Activated T-helper 17 cell treated with anti-CD3 and anti-CD28 coated beads, Interleukin-2, amount 50 U/mL, for 72 hours (primary cell): Measurements from ENCODE around the gene PFDN4. TPM values are rescaled to one million over a fixed set of nuclear protein-coding genes. Genes with fewer than 3 reads are reported as not detected.

Experiments
- ATAC-seq: fragments of 150-1000 bp; cut with Tn5 transposase; replicated peaks from 2 replicates; pipeline ENCODE4 v1.10.0; 2021; ENCODE audit warnings: mild to moderate bottlenecking, moderate library complexity
- H3K27ac Mint-ChIP-seq: one replicate; pipeline ENCODE4 v1.8.0; 2022; ENCODE audit warnings: mixed read lengths
- H3K27me3 Mint-ChIP-seq: one replicate; pipeline ENCODE4 v1.8.0; 2022; ENCODE audit warnings: mixed read lengths
- H3K36me3 Mint-ChIP-seq: one replicate; pipeline ENCODE4 v1.8.0; 2022; ENCODE audit warnings: low read depth, mild to moderate bottlenecking, mixed read lengths
- H3K4me1 Mint-ChIP-seq: one replicate; pipeline ENCODE4 v1.8.0; 2022; ENCODE audit warnings: mixed read lengths
- H3K4me3 Mint-ChIP-seq: one replicate; pipeline ENCODE4 v1.8.0; 2022; ENCODE audit warnings: mild to moderate bottlenecking, mixed read lengths
- H3K9me3 Mint-ChIP-seq: one replicate; pipeline ENCODE4 v1.8.0; 2022; ENCODE audit warnings: mixed read lengths
- total RNA-seq, 2 donors: library from RNA; stranded (reverse); gene quantifications; one replicate each; pipeline ENCODE4 v1.2.3, GENCODE V29; 2022

PFDN4 gene, protein sequence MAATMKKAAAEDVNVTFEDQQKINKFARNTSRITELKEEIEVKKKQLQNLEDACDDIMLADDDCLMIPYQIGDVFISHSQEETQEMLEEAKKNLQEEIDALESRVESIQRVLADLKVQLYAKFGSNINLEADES
- total RNA-seq, result 10 to 100 TPM; 32.5 to 35.8 TPM

DNA sequence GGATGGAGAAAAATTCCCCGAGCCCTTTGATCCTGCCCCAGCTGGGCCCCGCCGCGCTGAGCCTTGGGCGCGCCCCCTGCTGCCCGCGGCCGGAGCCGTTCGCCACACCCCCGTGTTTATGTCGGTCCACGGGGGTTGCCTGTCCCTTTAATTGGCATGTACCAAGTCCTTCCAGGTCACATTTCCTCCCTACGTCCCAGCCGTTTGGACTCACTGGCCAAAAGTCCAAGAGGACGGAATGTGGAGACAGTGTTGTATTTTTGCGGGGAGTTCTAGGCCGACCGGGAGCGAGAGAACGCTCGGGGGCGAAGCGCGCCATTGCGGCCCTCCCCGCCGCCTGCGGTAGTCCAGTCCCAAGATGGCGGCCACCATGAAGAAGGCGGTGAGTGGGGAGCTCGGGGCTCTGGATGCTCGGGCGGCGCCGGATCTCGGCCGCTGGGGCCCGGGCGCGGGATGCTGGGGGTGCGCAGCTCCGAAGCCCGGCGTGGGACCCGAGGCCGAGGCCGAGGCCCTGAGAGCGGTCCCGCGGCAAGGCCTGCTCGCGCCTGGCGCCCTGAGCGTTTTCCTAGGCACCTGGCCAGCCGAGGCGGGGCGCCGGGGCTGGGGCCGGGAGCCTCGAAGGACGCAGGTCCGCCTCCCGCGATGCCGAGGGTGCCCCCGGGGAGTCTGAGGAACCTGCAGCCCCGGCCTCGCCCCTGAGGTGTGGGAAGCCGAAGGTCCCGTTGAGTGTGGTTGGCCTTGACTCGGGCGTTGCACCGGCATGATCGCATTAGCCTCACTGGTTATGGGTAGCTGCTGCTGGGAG is at the start of gene PFDN4:
PFDN4 (plus strand) TSS at position 345 of the 805 bp plus-strand sequence; CDS start at position 359, 14 bp downstream.
- Mint-ChIP-seq H3K27ac (peak within 1 kb of the TSS; percentile 100), H3K4me3 (peak within 1 kb of the TSS; percentile 85), H3K9me3 (no peaks in the 10 kb centered on the region), H3K27me3 (no peaks in the 10 kb centered on the region), H3K36me3 (peaks cover 16% of the 10 kb centered on the region), H3K4me1 (peaks cover 27% of the 10 kb centered on the region)
- peak; percentile 92 for ATAC-seq

DNA sequence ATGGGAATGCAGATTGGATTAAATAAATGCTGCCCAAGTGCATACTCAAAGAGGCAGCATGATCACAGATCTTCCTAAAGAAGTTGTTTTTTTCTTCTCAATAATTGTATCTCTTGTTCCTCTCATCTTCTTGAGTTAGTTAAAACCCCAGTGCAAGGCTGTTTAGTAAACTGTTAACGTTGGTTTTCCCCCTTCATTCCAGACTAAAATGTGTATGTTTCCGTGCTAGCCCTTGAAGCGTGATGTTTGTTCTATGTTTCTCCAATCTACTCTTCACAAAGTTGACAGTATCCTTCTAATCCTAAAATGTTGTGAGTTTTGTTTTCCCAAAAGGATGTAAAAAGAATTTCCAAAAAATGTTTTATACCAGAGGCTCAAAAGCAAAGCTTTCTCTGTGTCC is 49.7 kb upstream of the PFDN4 start:
- Mint-ChIP-seq H3K9me3 (no peaks in the 10 kb centered on the region), H3K4me3 (no peak overlapping the region), H3K27ac (no peak overlapping the region), H3K27me3 (peaks cover 14% of the 10 kb centered on the region), H3K36me3 (no peaks in the 10 kb centered on the region), H3K4me1 (no peaks in the 10 kb centered on the region)
- no peak for ATAC-seq

DNA sequence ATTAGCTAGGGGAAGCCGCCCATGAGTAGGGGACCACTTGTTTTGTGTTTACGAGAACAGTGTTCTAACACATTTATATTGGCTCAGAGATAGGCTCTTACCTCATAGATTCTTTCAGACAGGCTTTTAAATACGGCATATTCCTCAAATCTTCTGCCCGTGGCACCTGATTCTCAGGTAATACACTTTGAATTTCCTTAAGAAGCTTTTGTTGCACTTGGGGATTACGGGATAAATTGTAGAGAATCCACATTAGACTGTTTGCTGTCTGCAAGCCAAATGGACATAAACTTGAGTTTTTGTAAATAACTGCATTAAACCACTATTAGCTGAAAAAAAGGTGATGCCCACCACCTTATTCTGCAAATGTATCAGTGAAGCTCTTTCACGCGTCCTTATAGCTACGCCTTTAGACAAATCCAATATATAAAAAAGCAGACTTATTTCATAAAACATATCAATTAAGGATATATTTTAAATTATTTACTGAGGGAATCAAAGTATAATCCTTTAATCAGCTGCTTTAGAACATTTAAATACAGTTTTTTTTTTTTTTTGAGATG is 49.0 kb upstream of the PFDN4 start:
- no peaks in the 10 kb centered on the region for H3K9me3 Mint-ChIP-seq
- H3K27ac Mint-ChIP-seq, result no peak overlapping the region
- H3K4me1 Mint-ChIP-seq, result no peaks in the 10 kb centered on the region
- ATAC-seq, result no peak
- no peak overlapping the region for H3K4me3 Mint-ChIP-seq
- no peaks in the 10 kb centered on the region for H3K36me3 Mint-ChIP-seq
- peaks cover 14% of the 10 kb centered on the region for H3K27me3 Mint-ChIP-seq

DNA sequence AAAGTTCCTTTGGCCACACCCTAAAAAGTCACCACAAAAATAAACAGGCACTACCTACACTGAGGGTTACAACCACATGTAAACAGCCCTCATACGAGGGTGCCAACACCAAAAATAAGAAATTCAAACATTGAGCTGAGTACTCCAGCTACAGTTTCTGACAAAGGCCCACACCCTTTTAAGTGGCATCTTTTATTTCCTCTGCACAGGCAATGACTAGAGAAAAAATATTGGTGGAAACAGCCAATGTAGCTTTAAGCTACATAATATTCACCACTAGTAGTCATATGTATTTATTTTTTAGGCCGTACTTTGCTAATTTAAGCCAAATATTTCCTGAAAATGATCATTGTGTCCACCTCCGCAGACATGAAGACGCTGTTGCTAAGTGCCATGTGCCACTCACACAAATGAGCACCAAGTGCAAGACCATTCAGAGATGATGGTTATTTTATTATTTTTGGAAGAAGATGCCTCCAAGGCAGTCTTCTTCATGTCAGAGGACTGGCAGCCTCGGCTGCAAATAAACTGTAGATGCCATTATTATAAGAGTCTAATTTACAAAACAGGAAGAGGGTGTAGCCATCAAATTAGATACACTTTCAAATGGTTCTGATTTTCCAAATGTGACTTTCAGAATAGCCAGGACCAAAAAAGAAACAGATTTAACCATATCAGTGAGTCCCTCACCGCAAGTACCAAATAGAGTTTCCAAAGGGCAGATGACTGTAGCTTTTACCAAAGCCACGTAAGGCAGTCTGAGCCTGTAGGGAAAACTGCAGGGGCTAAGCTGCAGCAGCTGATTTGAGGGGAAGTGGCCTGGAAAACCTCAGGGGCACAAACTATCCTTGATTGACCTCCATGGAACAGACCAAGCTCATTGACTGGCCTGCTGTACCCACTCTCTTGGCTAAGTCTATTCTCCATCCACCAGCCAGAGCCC is 47.6 kb upstream of the PFDN4 start:
- H3K27me3 Mint-ChIP-seq, result peaks cover 14% of the 10 kb centered on the region
- H3K4me3 Mint-ChIP-seq, result no peak overlapping the region
- no peak for ATAC-seq

DNA sequence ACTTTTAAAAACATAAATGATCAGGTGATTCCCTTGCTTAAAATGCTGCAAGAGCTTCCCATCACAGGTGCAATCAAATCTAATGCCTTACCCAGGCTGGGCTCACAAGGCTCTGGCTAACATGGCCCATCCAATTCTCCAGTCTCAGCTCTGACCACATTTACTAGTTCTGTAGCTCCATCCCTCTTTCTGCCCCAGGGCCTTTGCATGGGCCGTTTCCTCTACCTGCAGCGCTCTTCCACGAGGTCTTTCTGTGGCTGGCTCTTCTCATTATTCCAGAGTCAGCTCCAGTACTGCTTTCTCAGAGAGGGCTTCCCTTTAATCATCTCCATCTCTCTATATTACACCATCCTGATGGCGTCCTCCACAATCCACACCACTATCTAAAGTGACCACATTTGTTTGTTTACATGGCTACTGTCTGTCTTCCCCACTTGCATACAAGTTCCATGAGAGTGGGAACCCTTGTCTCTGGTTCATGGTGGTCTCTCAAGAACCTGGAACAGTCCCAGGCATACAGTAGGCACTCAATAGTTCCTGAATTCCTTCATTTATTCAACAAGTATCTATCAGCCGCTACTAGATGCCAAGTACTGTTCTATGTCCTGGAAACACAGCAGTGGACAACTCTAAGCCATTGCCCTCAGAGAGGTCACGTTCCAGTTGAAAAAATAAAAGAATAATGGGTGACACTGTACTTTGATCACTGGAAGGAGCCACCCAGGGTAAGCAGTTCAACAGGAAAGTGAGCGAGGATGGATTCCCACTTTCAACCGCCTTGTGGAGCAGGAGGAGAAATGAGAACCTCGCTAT is 46.7 kb upstream of the PFDN4 start:
- H3K9me3 Mint-ChIP-seq, result no peaks in the 10 kb centered on the region
- no peaks in the 10 kb centered on the region for H3K4me1 Mint-ChIP-seq
- peaks cover 17% of the 10 kb centered on the region for H3K27me3 Mint-ChIP-seq
- no peak overlapping the region for H3K4me3 Mint-ChIP-seq
- no peaks in the 10 kb centered on the region for H3K36me3 Mint-ChIP-seq
- H3K27ac Mint-ChIP-seq, result no peak overlapping the region
- no peak for ATAC-seq

More for the DNA sequence above, 47.6 kb upstream of the PFDN4 start:
- H3K9me3 Mint-ChIP-seq, result no peaks in the 10 kb centered on the region
- no peaks in the 10 kb centered on the region for H3K36me3 Mint-ChIP-seq
- H3K27ac Mint-ChIP-seq, result no peak overlapping the region
- H3K4me1 Mint-ChIP-seq, result no peaks in the 10 kb centered on the region

DNA sequence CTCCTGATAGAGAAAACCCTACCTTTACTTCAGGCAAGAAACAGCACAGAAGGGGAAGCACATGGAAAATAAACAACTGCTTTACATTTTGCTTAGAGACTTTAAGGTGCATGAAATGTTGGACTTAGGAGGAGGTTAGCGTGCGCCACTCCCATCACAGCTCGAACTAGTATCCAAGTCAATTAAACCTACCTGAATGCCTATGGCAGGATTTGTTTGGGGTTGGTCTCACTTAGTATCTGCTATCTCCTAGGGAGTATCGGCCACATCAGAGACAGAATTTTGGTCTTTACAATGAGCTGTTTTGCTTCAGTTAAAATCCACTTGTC is 46.1 kb upstream of the PFDN4 start:
- Mint-ChIP-seq H3K27ac (no peak overlapping the region), H3K4me1 (no peaks in the 10 kb centered on the region), H3K9me3 (no peaks in the 10 kb centered on the region), H3K4me3 (no peak overlapping the region), H3K36me3 (no peaks in the 10 kb centered on the region), H3K27me3 (peaks cover 17% of the 10 kb centered on the region)
- ATAC-seq, result no peak

DNA sequence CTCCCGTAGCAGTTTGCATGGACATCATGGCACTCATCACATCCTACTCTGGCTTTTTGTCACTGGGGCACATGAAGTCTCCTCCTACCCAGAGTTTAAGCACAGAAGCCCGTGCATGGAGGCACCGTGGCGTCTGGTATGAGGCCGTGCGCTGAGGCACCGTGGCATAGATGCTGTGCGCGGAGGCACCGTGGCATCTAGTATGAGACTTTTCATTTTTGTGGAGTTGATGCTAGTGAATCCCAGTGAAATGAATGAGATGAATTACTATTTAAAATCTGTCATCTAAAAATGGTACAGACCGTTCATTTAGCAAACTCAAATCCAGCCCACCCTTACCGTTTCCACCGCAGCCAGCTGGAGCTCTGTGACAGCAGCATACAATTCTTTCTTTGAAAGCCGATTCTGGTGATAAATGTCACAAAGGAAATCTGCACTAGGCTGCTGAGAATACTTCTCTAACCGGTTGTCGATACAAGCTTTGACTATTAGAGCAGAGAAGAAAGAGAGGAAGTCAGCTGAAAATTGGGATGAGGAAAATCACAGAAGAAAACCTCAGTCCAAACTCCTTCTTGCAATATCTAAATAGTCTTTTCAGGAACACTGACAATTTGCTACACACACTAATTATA is 45.4 kb upstream of the PFDN4 start:
- H3K27ac Mint-ChIP-seq, result no peak overlapping the region
- ATAC-seq, result no peak
- H3K4me3 Mint-ChIP-seq, result no peak overlapping the region
- H3K4me1 Mint-ChIP-seq, result no peaks in the 10 kb centered on the region
- H3K9me3 Mint-ChIP-seq, result no peaks in the 10 kb centered on the region
- H3K27me3 Mint-ChIP-seq, result peaks cover 18% of the 10 kb centered on the region
- no peaks in the 10 kb centered on the region for H3K36me3 Mint-ChIP-seq

DNA sequence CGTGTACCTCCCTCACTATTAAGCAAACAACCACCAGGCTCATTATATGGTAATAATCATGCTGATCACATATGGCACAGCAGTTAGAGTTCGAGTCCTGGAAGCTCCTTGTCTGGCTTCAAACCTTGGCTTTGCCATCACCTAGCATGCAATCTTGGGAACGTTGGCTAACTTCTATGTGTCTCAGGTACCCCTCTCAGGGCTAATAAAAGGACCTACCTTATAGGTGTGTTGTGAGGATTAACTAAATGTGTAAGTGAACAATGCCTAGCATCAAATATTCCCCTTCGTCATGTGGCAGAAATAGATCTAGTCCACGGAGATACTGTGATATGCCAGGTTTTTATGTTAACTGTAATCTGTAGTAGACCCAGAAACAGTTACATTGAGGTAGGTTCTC is 44.5 kb upstream of the PFDN4 start:
- no peak for ATAC-seq
- H3K27ac Mint-ChIP-seq, result no peak overlapping the region
- no peaks in the 10 kb centered on the region for H3K9me3 Mint-ChIP-seq
- peaks cover 25% of the 10 kb centered on the region for H3K27me3 Mint-ChIP-seq
- H3K4me1 Mint-ChIP-seq, result no peaks in the 10 kb centered on the region
- no peaks in the 10 kb centered on the region for H3K36me3 Mint-ChIP-seq
- H3K4me3 Mint-ChIP-seq, result no peak overlapping the region

DNA sequence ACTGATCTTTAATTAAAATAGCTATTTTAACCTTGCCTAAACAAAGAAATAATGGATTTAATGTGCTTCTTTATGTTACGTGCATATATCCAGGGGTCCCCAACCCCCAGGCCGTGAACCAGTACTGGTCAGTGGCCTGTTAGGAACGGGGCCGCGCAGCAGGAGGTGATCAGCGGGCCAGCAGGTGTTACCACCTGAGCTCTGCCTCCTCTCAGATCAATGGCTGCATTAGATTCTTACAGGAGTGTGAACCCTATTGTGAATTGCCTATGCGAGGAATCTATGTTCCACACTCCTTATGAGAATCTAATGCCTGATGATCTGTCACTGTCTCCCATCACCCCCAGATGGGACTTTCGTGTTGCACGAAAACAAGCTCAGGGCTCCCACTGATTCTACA is 42.9 kb upstream of the PFDN4 start:
- Mint-ChIP-seq H3K4me3 (no peak overlapping the region), H3K9me3 (no peaks in the 10 kb centered on the region), H3K27me3 (peaks cover 27% of the 10 kb centered on the region), H3K4me1 (no peaks in the 10 kb centered on the region), H3K27ac (no peak overlapping the region), H3K36me3 (no peaks in the 10 kb centered on the region)
- ATAC-seq, result no peak

DNA sequence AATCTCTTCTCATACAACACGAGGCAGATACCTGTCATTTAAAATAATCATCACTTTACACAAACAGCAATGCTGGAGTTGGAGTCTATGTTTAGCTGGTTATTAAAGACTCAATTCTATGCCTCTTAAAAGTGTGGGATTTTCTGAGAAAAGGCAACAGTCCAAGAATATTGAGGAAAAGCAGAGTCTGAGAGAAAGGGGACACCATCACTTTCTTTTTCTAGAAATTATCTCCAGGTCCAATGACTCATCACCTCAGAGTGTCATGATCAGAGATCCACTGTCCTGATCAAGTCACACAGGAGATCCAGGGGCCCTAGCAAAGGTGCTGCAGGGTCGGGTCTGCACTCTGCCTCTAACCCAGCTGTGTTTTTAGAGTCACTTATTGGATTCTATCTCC is 42.1 kb upstream of the PFDN4 start:
- no peak overlapping the region for H3K4me3 Mint-ChIP-seq
- no peak overlapping the region for H3K27ac Mint-ChIP-seq
- peaks cover 27% of the 10 kb centered on the region for H3K27me3 Mint-ChIP-seq
- no peaks in the 10 kb centered on the region for H3K9me3 Mint-ChIP-seq
- H3K4me1 Mint-ChIP-seq, result no peaks in the 10 kb centered on the region
- H3K36me3 Mint-ChIP-seq, result no peaks in the 10 kb centered on the region
- no peak for ATAC-seq

DNA sequence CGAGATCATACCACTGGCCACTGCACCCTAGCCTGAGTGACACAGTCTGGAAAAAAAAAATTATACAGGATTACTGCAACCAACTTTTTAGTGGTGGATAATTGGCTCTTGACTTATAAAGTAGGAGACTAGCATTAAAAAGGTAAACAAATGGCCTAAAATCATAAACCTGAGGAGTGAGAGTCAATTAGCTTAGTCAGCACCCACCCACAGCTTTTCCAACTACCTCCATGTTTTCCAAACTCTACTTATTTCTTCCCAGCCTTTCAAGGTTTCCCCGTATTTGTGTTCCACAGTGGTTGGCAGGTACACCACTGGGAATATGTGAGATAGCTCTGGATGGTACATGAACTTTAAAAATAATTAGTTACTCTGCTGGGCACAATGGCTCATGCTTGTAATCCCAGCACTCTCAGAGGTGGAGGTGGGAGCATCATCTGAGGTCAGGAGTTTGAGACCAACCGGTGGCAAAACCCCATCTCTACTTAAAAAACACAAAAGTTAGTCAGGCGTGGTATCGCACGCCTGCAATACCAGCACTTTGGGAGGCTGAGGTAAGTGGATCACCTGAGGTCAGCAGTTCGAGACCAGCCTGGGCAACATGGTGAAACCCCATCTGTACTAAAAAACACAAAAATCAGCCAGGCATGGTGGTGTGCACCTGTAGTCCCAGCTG is 40.8 kb upstream of the PFDN4 start:
- Mint-ChIP-seq H3K4me1 (no peaks in the 10 kb centered on the region), H3K36me3 (no peaks in the 10 kb centered on the region), H3K27ac (no peak overlapping the region), H3K27me3 (peaks cover 35% of the 10 kb centered on the region), H3K4me3 (no peak overlapping the region), H3K9me3 (no peaks in the 10 kb centered on the region)
- no peak for ATAC-seq

DNA sequence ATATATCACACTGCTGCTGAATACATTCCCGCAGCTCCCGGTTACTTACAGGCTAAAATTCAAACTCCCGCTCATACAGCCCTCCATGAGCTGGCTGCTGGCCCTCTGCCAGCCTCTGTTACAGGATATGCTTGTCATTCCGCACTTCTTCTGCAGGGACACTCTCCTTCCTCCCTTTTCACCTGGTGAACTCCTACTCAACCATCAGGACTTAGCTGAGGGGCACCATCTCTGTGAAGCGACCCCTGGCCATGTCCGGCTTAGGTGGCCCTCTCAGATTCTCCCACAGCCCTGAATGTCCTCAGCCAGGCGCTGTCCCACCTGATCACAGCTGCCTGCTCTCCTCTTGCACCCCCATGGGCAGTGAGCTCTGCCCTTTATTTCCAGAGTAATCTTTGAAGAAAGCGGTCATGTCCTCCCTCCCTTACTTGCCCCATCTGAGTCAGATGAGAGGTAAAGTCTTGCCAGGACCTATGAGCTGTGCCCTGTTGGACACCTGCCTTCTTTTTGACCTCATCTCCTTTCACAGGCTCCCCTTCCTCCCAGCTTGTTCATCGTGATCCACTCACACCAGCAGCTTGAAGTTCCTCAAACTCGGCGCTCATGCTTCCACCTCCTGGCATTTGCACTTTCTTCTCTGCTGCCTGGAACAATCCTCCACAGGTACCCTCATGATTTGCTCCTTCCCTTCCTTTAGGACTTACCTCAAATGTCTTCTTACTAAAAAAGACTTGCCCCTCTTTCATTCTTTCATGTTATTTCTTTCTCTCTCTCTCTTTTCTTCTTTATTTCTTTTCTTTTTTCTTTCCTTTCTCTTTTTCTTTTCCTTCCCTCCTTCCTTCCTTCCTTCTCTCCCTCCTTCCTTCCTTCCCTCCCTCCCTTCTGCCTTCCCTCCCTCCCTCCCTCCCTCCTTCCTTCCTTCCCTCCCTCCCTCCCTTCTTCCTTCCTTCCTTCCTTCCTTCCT is 39.7 kb upstream of the PFDN4 start:
- H3K9me3 Mint-ChIP-seq, result no peaks in the 10 kb centered on the region
- no peak overlapping the region for H3K4me3 Mint-ChIP-seq
- no peaks in the 10 kb centered on the region for H3K4me1 Mint-ChIP-seq
- H3K27ac Mint-ChIP-seq, result no peak overlapping the region
- ATAC-seq, result no peak
- no peaks in the 10 kb centered on the region for H3K36me3 Mint-ChIP-seq
- peaks cover 46% of the 10 kb centered on the region for H3K27me3 Mint-ChIP-seq
